Activated CD8-positive, alpha-beta memory T cell treated with anti-CD3 and anti-CD28 coated beads, Interleukin-2, amount 50 U/mL, for 4 hours (primary cell): ENCODE measurements around the gene OPRL1.
A peak's percentile ranks its signal among the peaks of the same experiment; 100 is the strongest.
"Not testable (repeated sequence)": the region's sequence is repeated elsewhere in the genome, so short reads cannot be mapped to it uniquely, and the experiment has no call there.

Source experiments
- DNase-seq: peaks from one replicate; pipeline ENCODE4 v3.0.0-alpha.2; 2020

OPRL1 gene

DNA sequence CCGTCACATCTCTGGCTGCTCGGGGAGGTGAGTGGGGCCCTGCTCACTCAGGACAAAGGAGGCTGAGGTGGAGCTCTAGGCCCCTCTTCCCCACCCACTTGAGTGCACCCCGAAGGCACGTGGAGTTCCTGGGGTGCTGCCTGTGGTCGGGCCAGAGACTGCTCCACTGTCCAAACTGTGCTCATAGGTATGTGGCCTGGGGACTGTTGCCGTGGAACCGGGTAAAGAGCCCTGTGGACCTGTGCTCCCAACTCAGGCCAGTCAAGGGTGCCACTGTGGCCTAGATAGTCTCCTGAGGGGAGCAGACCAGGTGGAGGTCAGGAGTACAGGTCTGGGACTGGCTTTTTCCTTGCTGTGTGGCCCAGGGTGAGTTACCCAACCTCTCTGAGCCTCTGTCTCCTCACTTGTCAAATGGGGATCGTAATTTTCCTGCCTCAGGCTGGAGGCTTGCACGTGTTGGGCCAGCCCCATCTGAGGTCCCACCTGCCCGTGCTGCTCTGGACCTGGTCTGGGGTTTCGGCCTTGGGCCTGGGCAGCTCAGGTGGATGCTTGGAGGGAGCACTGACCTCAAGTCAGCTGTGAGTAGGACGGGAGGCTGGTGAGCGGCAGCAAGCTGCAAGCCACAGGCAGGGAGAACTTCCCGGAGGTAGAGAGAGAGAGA, 39.9 kb downstream of the OPRL1 start:
- peak; percentile 12 for DNase-seq

DNA sequence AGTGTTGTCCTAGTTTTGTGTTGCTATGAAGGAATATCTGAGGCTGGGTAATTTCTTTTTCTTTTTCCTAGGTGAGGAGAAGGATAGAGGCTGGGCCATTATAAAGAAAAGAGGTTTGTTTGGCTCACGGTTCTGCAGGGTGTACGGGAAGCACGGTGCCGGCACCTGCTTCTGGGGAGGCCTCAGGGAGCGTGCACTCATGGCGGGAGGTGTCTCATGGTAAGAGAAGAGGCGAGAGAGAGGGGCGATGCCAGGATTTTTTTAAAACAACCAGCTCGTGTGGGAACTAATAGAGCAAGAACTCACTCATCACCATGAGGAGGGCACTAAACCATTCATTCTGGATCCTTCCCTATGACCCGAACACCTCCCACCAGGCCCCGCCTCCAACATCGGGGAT, 41.7 kb downstream of the OPRL1 start:
- DNase-seq, result peak; percentile 13

DNA sequence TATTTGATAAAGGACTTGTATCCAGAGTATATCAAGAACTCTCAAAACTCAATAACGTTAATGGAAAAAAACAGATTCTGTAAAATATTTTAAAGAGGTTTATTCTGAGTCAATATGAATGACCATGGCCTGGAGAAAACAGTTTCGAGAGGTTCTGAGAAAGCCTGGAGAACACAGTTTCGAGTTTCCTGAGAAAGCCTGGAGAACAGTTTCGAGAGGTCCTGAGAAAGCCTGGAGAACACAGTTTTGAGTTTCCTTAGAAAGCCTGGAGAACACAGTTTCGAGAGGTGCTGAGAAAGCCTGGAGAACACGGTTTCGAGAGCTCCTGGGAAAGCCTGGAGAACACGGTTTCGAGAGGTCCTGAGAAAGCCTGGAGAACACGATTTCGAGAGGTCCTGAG, 43.0 kb downstream of the OPRL1 start:
- DNase-seq, result not testable (repeated sequence)

DNA sequence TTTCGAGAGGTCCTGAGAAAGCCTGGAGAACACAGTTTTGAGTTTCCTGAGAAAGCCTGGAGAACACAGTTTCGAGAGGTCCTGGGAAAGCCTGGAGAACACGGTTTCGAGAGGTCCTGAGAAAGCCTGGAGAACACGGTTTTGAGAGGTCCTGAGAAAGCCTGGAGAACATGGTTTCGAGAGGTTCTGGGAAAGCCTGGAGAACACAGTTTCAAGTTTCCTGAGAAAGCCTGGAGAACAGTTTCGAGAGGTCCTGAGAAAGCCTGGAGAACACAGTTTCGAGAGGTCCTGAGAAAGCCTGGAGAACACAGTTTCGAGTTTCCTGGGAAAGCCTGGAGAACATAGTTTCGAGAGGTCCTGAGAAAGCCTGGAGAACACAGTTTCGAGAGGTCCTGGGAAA, 43.6 kb downstream of the OPRL1 start:
- DNase-seq, result not testable (repeated sequence)

DNA sequence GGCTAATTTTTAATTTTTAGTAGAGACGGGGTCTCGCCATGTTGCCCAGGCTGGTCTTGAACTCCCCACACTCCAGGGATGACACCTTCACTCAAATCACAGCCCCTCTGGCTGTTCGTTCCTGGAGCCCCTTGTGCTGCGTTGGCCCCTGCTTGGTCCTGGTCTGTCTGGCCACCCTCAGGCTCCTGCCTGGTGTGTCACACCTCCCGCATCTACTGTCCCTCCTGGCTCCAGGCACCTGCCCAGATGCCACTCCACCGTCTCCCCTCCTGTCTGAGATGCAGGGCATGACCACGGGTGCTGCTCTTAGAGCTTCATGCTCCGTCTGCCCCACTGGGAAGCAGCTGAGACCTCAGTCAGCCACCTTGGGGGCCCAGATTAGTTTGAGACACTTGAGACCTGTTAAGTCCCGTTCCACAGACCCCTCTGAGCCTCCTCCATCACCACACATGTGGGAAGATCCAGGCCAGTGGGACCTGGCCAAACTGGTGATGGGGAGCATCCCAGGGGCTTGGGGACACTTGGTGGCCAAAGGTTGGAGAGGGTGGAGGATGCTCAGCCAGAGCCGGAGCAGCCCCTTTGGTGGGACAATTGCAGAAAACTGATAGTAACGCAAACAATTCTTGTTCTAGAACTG, 49.4 kb downstream of the OPRL1 start:
- DNase-seq, result peak; percentile 7

DNA sequence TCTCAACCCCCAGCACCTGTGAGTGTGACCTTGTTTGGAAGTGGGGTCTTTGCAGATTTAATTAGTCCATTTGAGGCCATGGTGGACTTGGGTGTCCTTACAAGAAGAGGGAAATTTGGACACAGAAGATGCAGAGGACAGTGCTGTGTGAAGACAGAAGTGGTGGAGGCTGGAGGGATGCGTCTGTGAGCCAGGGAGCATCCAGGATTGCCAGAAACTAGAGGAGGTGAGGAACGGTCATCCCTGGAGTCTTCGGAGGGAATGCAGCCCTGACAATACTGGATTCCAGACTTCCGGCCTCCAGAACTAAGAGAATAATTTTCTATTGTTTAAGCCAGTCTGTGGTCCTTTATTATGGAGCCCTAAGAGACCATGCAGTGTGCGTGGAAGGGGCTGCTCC, 50.4 kb downstream of the OPRL1 start:
- no peak for DNase-seq

DNA sequence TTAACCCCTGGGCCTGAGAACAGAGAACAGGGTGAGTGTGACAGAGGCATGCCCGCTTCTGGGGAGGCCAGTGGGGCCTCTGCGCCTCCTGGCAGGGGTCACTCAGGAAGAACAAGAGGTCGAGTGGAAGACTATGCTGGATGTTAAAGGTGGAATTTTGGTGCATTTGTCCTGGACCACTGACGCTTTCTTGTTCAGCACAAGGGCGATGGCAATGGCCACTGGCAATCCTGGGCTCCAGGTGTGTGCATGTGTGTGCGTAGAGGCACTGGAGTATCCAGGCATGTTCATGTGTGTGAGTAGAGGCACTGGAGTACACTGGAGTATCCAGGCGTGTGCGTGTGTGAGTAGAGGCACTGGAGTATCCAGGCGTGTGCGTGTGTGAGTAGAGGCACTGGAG, 51.0 kb downstream of the OPRL1 start:
- peak; percentile 2 for DNase-seq

DNA sequence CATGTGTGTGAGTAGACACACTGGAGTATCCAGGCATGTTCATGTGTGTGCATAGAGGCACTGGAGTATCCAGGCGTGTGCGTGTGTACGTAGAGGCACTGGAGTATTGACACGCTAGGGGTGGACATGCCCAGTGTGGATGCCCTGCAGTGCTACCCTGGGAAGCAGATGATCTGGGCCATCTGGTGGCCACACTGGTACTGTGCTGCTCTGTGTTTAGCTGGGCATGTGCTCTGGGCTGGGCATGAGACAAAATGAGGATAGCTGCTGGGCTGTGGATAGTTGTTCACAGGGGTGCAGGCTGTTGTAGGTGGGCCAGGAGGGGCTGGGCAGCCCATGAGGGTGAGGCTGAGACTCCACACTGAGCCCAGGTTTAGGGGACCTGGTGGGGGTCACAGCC, 51.5 kb downstream of the OPRL1 start:
- peak; percentile 4 for DNase-seq

DNA sequence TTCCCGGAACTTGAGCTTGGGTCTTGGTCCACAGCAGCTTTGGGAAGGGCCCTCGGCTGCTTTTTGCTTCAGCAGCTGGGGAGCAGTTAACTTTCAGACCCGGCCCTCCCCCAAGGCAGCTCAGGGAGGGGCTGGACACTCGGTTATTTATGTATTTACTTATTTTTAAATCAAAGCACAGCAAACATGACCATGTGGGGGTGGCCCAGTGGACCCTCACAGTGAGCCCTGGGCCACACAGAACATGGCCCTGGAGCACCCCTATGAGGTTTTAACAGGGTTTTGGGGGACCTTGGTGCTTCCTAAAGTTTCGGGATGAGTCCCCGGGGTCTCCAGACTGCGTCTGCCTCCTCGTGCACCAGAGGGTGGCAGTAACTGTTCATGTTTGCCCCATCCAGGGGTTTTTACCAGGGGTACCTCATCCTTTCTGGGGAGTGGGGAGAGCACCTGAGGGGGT, 54.1 kb downstream of the OPRL1 start:
- peak; percentile 8 for DNase-seq

DNA sequence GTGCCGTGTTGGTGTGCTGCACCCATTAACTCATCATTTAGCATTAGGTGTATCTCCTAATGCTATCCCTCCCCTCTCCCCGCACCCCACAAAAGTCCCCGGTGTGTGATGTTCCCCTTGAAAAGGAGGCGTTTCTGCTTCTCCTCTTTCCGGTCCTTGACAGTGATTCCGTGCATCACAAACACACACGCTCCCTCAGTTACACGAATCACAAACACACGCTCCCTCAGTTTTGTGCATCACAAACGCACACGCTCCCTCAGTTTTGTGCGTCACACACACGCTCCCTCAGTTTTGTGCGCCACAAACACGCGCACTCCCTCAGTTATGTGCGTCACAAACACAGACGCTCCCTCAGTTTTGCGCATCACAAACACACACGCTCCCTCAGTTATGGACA, 54.9 kb downstream of the OPRL1 start:
- DNase-seq, result not testable (repeated sequence)

DNA sequence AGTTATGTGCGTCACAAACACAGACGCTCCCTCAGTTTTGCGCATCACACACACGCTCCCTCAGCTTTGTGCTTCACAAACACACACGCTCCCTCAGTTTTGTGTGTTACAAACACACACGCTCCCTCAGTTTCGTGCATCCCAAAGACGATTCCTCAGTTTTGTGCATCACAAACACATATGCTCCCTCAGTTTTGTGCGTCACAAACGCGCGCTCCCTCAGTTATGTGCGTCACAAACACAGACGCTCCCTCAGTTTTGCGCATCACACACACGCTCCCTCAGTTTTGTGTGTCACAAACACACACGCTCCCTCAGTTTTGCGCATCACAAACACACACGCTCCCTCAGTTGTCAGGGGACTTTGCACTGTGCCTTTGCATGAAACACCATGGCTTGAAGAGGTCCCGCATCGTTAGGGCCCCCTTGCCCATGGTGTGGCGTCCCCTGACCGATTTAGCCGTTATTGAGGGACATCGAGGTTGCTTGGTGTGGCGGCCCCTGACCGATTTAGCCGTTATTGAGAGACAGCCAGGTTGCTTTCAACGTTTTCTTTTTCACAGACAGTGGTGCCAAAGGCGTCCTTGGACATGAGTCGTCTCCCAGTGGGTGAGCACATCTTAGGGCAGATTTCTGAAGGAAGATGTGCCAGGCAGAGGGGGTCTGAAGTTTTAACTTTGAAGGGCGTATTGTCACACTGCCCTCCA, 56.3 kb downstream of the OPRL1 start:
- DNase-seq, result peak; percentile 4

DNA sequence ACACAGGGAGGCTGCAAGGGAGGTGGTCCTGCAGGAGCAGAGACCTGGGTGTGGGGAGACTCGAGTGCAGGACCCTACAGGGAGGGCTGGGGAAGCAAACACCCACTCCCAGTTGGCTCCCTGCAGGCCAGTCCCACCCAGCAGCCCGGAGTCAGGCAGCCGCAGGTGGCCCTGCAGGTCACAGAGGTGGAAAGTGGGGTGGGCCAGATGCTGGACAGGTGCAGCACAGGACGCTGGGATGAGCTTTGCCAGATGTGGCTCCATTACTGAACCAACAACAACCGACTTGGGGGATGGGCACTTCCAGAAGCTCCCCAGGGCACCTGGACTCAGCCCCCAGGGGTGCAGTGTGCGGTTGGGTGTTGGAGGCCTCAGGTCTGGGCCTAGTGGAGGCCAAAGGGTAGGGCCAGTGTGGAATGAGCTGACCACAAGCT, 57.7 kb downstream of the OPRL1 start:
- peak; percentile 6 for DNase-seq

DNA sequence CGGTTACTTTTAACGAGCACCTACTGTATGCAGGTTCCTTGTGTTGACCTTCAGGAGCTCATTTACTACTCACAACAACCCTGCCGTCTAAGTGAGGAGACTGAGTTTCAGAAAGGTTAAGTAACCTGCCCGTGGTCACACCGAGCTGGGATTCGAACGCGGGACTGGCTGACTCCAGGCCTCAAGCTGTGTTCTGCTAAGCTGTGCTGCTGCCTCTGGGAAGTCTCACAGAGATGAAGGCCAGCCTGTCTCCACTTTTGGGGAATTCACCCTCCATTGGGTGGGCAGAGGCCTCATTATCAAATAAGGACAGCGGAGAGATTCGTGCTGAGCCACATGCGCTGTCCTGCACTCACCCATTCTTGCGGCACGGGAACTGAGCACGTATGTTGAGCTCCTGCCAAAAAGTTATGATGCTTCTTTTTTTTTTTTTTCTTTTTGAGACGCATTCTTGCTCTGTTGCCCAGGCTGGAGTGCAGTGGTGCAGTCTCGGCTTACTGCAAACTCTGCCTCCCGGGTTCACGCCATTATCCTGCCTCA, 58.5 kb downstream of the OPRL1 start:
- DNase-seq, result peak; percentile 4

DNA sequence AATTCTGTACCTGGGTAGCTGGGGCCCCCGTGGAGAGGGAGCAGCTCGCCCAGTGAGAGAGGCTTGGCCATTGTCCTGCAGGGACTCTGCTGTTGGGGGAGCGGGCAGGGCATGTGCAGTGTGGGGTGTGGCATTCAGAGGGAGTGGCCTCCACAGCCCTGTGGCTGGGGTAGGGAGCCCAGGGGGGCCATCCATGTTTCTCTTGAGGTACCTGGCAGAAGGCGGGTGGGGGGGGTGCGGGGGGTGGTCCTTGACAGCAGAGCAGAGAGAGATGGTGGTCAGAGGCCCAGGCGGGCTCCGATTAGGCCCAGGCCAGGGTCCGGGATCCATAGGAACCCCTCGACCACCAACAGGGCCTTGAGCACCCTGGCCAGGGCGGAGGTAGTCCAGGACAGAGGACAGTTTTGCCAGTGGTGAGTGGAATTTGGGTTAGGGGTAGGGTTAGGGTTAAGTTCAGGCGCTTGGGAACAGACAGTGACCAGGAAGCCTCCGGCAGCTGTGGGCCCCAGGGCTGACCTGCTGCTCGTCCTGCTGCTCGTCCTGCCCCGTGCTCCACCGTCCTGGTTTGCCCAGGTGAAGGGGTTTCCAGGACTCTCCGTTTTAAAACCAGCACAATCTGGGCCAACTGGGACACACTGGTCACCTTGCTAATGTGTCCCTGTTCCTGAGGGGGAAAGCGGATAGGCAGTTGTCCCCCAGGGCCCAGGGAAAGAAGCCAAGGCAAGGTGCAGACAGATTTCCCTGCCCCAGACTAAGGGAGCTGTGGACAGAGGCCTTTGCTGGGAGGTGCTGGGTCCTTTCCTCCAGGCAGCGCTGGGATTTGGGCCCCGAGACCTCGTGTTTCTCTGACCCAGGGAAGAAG, 59.5 kb downstream of the OPRL1 start:
- peak; percentile 11 for DNase-seq

DNA sequence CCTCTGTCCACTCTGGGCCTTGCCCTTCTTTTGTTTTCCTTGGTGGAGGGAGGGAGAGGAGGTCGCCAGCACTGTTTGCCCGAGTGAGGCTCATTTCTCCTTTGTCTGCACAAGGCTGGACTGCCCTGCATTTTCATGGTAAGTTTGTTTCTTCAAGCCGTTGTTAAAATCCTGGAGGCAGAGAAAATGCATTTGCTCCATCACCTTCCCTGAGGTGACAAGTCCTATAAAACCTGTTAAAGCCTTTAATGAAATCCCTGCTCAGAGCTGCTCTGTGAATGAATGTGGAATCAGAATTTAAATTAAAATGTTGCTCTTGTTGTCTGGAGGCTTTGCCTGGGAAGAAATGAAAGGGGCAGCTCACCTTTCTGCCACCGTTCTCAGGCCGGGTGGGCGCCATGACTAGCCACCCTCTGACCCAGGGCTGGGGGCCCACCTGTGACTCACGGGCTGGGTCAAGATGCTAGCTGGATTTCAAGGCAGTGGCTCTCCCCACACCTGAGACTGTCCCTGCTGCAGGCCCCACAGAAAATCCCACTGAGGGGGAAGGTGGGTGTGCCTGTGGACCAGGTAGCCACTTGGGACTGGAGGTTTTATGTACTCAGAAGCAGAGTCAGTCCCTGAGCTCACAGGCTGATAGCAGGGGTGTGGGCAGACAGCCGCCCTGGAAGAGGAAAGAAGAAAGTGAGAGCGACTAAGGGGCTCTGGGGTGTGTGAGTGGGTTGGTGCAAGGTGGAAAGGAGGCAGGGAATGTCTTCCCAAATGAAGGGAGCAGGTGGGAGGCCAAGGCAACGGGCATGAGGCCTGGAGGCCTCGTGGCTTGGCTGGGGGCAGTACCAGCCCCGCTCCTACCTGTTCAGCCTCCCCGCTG, 60.4 kb downstream of the OPRL1 start:
- peak; percentile 9 for DNase-seq

DNA sequence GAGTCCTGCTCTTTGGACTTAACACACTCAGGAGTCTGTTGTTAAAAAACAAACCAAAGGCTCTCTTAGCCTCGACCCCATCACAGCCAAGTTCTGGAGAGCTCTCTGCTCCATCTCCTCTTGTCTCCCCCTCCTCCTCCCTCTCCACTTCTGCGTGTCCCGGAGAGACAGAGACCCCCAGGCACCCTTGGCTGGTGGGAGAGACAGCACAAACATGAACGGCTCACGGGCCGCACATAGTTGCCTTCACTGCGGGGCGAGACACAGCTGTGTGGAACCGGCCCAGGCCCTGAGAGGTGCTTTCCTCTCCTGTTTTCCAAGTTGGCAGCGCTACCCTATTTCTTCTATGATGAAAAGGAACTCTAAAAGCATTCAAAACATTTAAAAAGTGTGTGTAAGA, 61.1 kb downstream of the OPRL1 start:
- DNase-seq, result peak; percentile 2

DNA sequence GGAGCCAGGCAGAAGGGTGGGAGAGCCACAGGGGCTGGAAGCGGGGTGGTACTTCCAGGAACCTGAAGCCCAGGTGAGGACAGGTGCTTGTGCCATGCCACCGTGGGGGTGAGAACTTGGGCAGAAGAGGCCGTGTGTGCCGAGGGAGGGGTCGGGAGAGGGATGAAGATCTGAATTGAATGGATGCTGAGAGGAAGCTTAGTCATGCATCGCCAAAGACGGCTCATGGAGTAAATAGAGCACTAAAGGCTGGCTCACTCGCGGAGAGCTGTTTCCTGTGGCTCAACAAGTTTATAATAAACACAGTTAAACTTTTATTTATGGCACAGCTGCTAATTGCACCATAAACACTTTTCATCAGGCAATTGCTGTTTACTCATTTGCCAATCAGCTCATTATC, 62.7 kb downstream of the OPRL1 start:
- DNase-seq, result peak; percentile 5

DNA sequence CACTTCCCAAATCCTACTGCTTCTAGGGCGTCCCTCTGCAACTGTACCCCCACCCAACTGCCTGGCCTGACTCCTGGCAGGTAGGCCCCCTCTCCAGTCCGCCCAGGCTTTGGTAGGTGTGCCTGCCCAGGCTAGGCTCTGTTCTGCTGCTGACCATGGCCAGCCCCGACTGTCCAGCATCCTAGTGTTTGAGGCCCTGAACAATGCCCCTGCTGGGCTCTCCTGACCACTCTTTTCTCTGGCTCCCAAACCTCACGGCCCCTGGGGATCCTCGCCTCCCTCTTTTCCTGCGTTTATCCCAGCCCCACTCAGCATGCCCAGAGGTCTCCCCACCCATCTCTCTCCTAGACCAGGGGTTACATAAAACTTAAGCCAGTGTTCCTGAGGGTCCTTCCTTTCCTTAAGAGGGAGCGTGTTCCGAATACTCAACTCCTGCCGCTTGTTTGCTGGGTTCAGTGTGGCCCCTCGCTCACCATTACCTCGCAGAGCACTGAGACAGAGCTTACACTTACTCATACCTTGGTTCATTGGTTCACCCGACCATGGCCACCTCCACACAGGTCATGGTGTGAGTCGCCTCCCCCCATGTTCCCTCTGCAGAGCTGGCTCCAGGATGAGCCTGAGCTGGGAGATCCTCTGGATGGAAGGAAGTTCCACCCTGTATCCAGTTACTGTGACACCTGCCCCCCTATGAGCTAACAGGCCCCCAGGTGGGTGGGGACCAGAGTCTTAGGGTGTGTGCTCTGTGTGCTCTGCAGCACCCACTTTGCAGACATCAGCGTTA, 63.3 kb downstream of the OPRL1 start:
- peak; percentile 9 for DNase-seq

DNA sequence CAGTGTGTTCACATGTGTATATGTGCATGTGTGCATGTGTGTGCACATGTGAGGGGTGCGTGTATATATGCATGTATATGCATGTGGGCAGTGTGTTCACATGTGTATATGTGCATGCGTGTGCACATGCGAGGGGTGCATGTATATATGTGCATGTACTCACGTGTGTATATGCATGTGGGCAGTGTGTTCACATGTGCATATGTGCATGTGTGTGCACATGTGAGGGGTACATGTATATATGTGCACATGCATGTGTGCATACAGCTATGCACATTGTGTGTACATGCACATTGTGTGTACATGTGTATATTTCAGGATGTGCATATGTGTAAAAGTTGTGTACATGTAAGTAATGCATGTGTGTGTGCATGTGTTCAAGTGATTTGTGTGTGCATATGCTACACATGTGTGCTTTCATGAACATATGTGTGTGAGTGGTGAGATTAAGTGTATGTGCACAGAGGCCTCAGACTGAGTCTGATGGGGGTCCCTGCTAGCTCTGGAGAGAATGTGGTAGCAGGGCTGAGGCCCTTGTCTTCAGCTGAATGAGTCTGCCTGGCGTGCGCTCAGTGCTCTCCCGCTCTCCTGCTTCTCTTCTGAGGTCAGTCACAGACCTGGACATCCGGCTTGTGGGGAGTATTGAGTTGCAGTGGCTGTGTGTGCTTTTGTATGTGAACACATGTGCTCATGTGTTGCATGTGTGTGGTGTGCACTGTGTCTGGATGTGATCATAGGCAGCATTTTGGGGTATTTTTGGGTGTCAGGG, 64.4 kb downstream of the OPRL1 start:
- no peak for DNase-seq
